ENCODE results near the gene CLTB. TPM values are rescaled to one million over a fixed set of nuclear protein-coding genes. Genes with fewer than 3 reads are reported as not detected.

The CLTB gene
- total RNA-seq, 4 donors from 2014 or later: 95.2 to 139 (median 112) TPM

DNA sequence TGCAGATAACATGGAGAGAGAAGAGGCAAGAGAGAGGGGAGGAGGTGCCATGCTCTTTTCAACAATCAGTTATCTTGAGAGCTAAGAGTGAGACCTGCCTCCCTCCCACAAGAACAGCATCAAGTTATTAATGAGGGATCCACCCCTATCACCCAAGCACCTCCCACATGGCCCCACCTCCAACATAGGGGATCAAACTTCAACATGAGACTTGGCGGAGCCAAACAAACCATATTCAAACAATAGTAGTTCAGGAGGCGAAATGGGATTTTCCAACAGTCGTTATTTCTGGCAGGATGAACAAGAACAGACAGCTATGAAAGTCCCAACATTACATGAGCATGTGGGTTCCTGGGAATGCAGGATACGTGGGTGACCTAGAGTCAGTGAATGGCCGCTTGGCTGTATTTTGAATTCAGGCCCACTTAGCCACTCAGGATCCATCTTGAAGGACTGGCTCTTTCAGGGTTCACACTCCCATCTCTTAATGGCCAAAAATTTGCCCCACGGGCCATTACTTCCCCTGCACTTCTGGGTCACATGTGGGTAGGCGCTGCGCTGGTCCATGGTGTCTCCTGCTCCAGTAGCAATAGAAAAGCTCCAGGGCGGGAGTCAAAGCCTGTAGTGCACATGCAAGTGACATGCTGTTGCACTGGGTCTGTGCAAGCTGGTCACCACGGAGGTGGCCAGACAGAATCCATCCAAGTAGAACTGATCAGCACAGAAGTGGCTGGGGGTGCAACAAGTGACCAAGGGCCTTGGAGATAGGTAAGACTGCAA is 24.8 kb upstream of the CLTB start:
- intact Hi-C loops (cut with DNase I): loop anchor here (10.0 kb wide), 2 partner anchors 104 to 204 kb away; partner anchors contain the start of genes CDHR2 and TSPAN17
- H3K4me1 ChIP-seq: peaks cover 0 to 11% of the 10 kb centered on the region in 2 donors
- no peaks in the 10 kb centered on the region for H3K9me3 ChIP-seq
- DNase-seq: no peak
- no peaks in the 10 kb centered on the region for H3K36me3 ChIP-seq
- 71 to 74% methylated on average over 10 of the region's 10 CpGs for WGBS, 2 donors
- H3K27me3 ChIP-seq: no peaks in the 10 kb centered on the region
- H3K4me3 ChIP-seq (replicated peaks in 1 of 3): no peak overlapping the region
- no peak overlapping the region for H3K27ac ChIP-seq
- no peak for TF ChIP-seq CTCF (IDR thresholded peaks at IDR 0.05)

GRCh38 chr5:176438959-176439757 is 22.8 kb upstream of the CLTB start:
- no peak for DNase-seq
- H3K27me3 ChIP-seq: no peaks in the 10 kb centered on the region
- no peaks in the 10 kb centered on the region for H3K9me3 ChIP-seq
- H3K4me3 ChIP-seq (replicated peaks in 1 of 3): no peak overlapping the region
- no peaks in the 10 kb centered on the region for H3K36me3 ChIP-seq
- no peak for TF ChIP-seq POLR2A (IDR thresholded peaks at IDR 0.05)
- TF ChIP-seq CTCF (IDR thresholded peaks at IDR 0.05): no peak
- no peak overlapping the region for H3K27ac ChIP-seq
- peaks cover 0 to 11% of the 10 kb centered on the region in 2 donors for H3K4me1 ChIP-seq
- 68 to 69% methylated on average over 12 of the region's 12 CpGs for WGBS, 2 donors
- intact Hi-C loops (cut with DNase I): no loop called here

- no peak overlapping the region for H3K27ac ChIP-seq
Measured at GRCh38 chr5:176436656-176437055, 20.3 kb upstream of the CLTB start.

DNA sequence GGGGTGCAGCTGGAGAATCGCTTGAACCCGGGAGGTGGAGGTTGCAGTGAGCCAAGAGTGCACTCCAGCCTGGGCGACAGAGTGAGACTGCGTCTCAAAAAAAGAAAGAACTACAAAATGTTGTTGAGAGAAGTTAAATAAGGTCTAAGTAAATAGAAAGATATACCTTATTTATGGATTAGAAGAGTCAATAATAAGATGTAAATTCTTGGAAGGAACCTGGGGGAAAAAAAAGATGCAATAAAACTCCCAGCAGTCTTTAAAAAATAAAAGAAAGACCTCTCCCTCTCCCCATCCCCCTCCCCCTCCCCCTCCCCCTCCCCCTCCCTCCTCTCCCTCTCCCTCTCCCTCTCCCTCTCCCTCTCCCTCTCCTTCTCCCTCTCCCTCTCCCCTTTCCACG is 16.4 kb upstream of the CLTB start:
- intact Hi-C loops (cut with DNase I): no loop called here
- no peak for DNase-seq
- no peaks in the 10 kb centered on the region for H3K27me3 ChIP-seq
- H3K4me1 ChIP-seq: no peaks in the 10 kb centered on the region
- no peak overlapping the region for H3K27ac ChIP-seq
- no peak overlapping the region for H3K4me3 ChIP-seq (replicated peaks in 1 of 3)
- no peaks in the 10 kb centered on the region for H3K9me3 ChIP-seq
- TF ChIP-seq POLR2A (IDR thresholded peaks at IDR 0.05): no peak
- TF ChIP-seq CTCF (IDR thresholded peaks at IDR 0.05): no peak
- no peaks in the 10 kb centered on the region for H3K36me3 ChIP-seq
- 90% methylated on average over 5 of the region's 5 CpGs for WGBS, 2 donors

More at GRCh38 chr5:176436656-176437055, 20.3 kb upstream of the CLTB start:
- Histone ChIP-seq H3K27me3 (no peaks in the 10 kb centered on the region), H3K36me3 (no peaks in the 10 kb centered on the region), H3K4me1 (no peaks in the 10 kb centered on the region), H3K9me3 (no peaks in the 10 kb centered on the region), H3K4me3 (replicated peaks in 1 of 3) (no peak overlapping the region)
- DNase-seq: no peak
- WGBS, 2 donors: 51 to 81% methylated on average over 5 of the region's 5 CpGs
- TF ChIP-seq CTCF (IDR thresholded peaks at IDR 0.05): no peak
- TF ChIP-seq POLR2A (IDR thresholded peaks at IDR 0.05): no peak
- intact Hi-C loops (cut with DNase I): no loop called here

- no peaks in the 10 kb centered on the region for H3K4me1 ChIP-seq
- H3K27ac ChIP-seq: no peak overlapping the region
- H3K9me3 ChIP-seq: no peaks in the 10 kb centered on the region
- no peak for DNase-seq
- H3K36me3 ChIP-seq: no peaks in the 10 kb centered on the region
- WGBS, 2 donors: 66 to 72% methylated on average over 4 of the region's 4 CpGs
- TF ChIP-seq CTCF (IDR thresholded peaks at IDR 0.05): no peak
- no peak for TF ChIP-seq POLR2A (IDR thresholded peaks at IDR 0.05)
- H3K4me3 ChIP-seq (replicated peaks in 1 of 3): no peak overlapping the region
- intact Hi-C loops (cut with DNase I): no loop called here
- H3K27me3 ChIP-seq: no peaks in the 10 kb centered on the region
Measured at GRCh38 chr5:176429972-176430371, 13.6 kb upstream of the CLTB start.

Data from thyroid gland (tissue), 4 donors.